HL-60/S4 (cell line): ENCODE data around the gene DNAL4.

Source experiments
- in situ Hi-C: fragments of 300-500 bp; cut with MboI; formaldehyde crosslinking; loops from 2 replicates; pipeline ENCODE4 v1.14.3; 2022; ENCODE audit warnings: low sequenced_read_pairs

Gene DNAL4

GRCh38 chr22:38741576-38741975, 52.4 kb downstream of the DNAL4 start:
- in situ Hi-C loops = no loop called here

DNA sequence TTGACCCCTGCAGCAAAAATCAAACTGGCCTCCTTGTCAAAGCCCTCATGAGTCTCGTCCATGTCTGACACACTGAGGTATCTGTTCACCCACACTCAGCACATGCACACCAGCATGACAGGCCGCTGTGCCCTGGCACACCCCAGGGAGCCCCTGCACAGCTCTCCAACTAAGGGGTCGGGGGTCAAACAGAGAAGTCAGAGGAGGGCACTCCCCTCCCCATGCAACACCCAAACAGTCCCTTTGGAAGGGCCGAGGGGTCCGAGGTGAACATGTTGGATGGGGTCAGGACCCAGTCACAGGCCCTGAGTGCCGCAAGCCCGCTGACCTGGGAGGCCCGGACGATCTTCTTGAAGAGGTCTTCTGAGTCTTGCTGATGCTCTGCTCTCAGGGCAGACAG, 52.8 kb downstream of the DNAL4 start:
- in situ Hi-C loops = no loop called here

- in situ Hi-C loops = no loop called here
These were observed 53.2 kb downstream of the DNAL4 start for GRCh38 chr22:38740754-38741153.

DNA sequence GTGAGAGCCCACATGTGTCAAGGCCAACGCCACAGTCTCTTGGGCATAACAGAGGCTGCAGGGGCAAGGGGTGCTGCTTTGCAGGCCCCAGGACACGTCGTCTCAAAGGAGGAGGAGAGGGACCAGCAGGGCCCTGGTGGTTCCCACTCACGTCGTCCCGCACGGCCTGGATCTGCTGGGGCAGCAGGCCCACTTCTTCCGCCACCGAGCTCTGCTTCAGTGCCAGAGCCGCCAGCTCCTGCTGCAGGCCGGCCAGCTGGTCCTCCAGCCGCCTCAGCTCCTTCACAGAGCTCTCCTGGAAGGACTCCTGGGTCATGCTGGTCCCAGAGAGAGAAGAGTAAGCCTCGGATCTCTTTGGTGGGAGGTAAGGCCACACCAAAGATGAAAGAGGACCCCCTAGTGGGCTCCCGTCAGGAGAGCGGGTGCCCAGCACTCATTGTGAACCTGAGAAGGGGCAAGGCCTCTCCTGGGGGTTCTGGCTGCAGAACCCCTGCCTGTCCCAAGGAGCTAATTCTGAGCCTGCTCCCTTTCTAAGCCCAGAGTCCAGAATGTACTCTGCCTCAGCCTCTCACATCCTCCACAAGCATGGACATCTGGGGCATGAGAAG, 53.7 kb downstream of the DNAL4 start:
- in situ Hi-C loops = no loop called here

DNA sequence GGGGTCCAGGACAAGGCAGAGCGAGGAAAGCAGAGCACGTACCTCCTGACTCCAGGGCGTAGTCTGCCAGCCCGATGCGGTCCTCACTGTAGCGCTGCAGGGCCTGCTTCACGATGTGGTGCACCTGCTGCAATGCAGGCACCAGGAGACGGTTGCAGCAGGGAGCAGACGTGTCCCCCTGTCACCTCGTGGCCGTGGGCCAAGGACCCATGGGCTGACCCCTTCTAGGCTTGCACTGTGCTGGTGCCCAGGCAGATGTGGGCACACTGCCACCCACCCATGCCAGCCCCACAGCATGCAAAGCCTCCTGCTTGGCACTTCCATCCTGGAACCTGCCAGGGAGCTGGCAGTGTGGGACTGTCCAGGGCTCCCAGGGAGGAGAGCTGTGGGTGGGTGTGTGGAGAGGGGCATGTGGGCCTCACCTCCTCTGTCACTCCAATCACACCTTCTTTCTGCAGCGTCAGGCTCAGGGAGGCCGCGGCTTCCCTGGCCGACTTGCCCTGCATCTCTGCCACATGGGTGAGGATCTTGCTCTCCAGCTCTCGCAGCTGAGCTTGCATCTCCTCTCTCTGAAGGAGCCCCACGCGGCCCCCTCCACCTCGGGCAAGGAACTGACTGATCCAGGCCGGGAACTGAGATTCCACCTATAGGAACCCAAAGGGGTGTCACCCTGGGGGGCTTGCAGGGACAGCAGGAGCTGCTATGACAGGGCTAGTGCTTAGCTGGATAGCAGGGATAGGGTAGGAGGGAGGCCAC, 54.5 kb downstream of the DNAL4 start:
- in situ Hi-C loops = no loop called here

DNA sequence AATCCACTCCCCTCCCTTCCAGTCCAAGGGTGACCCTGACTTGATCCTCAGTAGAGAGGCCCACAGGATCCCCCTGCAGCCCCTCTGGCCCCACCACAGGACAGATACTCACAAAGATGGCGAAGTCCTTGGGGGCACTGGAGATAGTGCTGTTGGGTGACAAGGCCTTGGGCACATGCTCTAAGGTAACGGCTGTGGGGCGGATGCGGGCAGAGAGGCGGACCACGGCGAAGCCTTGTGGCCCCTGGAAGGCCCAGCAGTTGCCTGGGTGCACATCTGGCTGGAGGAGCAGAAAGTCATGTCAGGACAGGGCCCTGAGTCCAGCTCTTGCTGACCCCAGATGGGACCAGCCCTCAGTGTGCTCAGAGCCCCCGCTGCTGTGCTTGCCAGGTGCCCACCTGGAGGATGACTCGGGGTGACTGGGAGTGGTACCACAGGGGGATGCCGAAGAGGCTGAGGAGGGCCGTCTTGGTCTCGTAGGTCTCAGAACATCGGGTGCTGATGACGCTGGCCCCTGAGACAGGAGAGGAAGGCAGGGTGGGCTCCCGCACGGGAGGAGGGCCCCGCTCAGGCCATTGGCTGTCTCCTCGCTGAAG, 55.4 kb downstream of the DNAL4 start:
- in situ Hi-C loops = no loop called here

- in situ Hi-C loops = no loop called here
These were observed 56.5 kb downstream of the DNAL4 start for GRCh38 chr22:38737302-38738060.

DNA sequence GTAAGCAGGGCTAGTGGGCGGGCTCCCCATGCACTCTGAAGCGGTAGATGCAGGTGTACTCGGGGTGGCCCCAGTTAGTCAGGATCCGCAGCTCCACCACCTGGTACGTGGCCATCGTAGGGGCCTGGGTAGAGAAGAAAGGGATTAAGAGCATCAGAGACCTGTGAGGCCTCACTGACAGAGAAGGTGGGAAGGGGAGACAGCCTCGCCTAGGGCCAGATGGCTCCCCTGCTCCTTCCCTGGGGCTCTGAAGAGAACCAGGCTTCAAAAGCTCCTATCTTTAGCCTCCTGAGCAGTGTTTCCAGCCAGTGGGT, 57.7 kb downstream of the DNAL4 start:
- in situ Hi-C loops = no loop called here

DNA sequence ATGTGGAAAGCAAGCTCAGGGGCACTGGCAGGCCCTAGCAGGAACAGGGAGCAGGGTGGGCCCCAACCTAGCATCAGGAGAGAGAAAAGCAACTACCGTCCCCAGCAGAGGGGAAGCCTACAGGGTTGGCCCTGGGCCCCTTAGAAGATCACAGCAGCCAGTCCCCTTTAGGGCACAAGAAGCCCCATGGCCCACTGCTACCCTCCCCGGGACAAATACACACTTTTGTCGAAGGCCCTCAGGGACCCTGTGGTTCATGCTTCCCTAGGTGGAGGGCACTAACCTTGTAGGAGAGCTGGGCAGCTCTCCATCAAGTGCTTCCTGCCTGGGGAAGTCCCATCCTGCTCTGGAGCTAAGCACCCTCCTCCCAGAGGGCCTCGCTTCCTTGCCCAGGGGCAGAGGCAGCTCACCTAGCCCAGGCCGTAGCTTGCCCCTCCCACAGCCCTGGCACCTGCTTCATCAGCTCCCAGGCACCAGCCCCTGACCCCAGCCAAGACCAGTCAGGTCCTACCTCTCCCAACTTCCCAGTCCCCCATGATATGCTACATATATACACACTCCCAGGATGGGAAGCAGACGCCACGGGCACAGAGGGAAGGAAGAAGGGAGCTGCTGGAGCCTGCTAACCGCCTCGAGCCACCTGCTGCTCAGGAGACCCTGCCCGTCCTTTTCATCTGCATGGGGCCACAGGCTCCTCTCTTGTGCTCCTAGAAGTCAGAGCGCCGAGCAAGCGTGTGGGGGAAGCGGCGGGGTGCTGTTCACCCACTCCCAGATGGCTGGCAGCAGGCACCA, 58.3 kb downstream of the DNAL4 start:
- in situ Hi-C loops = no loop called here

DNA sequence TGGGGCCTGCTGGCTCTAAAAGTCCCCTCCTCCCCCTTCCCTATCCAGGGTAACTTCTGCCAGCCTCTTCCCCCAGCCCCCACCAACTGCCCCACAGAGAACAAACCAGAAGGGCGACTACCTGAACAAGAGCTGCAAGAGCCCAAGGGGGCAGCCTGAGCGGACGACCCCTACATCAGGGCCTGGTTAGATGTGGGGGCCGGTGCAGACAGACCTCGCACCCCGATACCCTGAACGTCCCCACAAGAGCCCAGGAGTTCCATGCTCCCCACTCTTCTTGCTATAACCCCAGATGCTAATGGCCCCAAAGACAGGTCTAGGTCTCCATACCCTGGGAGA, 58.8 kb downstream of the DNAL4 start:
- in situ Hi-C loops = no loop called here

- in situ Hi-C loops = no loop called here
These were observed 59.4 kb downstream of the DNAL4 start for GRCh38 chr22:38734421-38735100.

GRCh38 chr22:38733724-38734381, 60.1 kb downstream of the DNAL4 start:
- in situ Hi-C loops = no loop called here

DNA sequence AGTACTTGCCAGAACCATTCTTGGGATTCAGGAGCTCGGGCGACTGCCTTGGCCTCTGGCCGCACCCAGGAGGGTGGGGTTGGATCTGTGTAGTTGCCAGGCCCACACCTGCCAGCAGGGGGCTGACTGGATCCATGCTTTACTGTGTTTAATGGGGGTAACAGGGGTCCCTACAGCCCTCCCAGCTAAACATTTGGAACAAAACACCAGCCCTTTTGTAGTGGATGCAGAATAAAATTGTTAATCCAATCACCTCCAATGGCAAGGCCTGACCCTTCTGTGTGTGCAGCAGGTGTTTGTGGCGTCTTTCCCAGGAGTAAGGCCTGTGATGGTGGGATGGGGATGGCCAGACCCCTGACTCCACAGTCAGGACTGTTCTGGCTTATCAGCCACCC, 60.6 kb downstream of the DNAL4 start:
- in situ Hi-C loops = no loop called here

- in situ Hi-C loops = no loop called here
These were observed 61.6 kb downstream of the DNAL4 start for GRCh38 chr22:38732251-38732815.

DNA sequence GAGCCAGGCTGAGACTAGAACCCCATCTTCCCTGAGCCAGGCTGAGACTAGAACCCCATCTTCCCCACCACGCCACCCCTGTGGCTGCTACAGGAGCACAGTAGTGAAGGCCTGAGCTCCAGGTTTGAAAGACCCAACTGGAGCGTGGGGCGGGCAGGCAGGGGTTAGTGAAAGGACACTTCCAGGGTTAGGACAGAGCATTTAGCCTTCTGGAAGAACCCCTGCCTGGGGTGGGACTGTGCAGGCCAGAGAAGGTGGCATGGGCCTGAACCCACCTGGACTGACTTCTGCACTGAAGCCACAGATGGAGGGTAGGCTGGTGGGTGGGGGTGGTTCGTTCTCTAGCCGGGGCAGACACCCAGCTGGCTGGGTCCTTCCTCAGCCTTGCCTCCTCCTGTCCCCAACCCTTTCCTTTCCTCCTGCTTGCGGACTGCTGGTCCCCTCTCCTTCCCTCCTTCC, 62.2 kb downstream of the DNAL4 start:
- in situ Hi-C loops = no loop called here

DNA sequence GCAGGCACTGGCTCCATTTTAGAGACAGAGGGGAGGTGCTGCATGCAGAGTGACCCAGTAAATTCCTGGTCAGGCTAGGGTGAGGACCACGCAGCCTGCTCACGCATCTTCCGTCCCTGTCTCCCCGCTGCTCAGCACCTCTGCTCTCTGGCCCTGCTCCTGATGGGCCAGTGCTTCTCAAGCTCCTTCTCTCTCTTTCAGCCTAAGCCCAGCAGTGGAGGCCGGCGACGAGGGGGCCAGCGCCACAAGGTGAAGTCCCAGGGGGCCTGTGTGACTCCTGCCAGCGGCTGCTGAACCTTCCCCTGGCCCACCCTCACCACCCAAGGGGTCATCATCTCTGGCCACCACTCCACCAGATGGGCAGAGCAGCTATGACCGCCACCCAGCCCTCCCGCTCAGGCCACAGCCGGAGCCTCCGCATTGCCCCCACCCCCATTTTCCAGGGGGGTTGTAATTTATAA, 63.5 kb downstream of the DNAL4 start:
- in situ Hi-C loops = no loop called here

GRCh38 chr22:38729946-38730345, 64.0 kb downstream of the DNAL4 start:
- in situ Hi-C loops = no loop called here

- in situ Hi-C loops = no loop called here
These were observed 64.8 kb downstream of the DNAL4 start for GRCh38 chr22:38728871-38729796.
